HEK293 (cell line): ENCODE data around the gene PSAP.

Experiments used
- CTCF ChIP-seq: fragments of 450-650 bp; formaldehyde crosslinking; IDR thresholded peaks from 2 replicates; pipeline ENCODE4 v1.5.1; 2016; ENCODE audit warnings: missing biosample characterization, missing genetic modification characterization
- YY1 ChIP-seq: fragments of 450-650 bp; formaldehyde crosslinking; IDR thresholded peaks from 2 replicates; pipeline ENCODE4 v1.5.1; 2018; ENCODE audit warnings: missing biosample characterization, missing genetic modification characterization
- ZBTB1 ChIP-seq: fragments of 450-650 bp; formaldehyde crosslinking; IDR thresholded peaks from 2 replicates; pipeline ENCODE4 v1.5.1; 2016; ENCODE audit warnings: missing biosample characterization, missing genetic modification characterization
- ZFP37 ChIP-seq: fragments of 450-650 bp; formaldehyde crosslinking; IDR thresholded peaks from 2 replicates; pipeline ENCODE4 v1.5.1; 2016; ENCODE audit warnings: missing biosample characterization, missing genetic modification characterization
- ZNF26 ChIP-seq: fragments of 450-650 bp; formaldehyde crosslinking; IDR thresholded peaks from 2 replicates; pipeline ENCODE4 v1.5.1; 2016; ENCODE audit warnings: missing biosample characterization, missing genetic modification characterization
- ZNF423 ChIP-seq: fragments of 450-650 bp; formaldehyde crosslinking; IDR thresholded peaks from 2 replicates; pipeline ENCODE4 v1.5.1; 2016; ENCODE audit warnings: missing biosample characterization, missing genetic modification characterization
- ZNF558 ChIP-seq: fragments of 450-650 bp; formaldehyde crosslinking; IDR thresholded peaks from 2 replicates; pipeline ENCODE4 v1.5.1; 2016; ENCODE audit warnings: missing biosample characterization, missing genetic modification characterization
- ZNF600 ChIP-seq: fragments of 450-650 bp; formaldehyde crosslinking; IDR thresholded peaks from 2 replicates; pipeline ENCODE4 v1.5.1; 2016; ENCODE audit warnings: missing biosample characterization, missing genetic modification characterization

- TF ChIP-seq ZNF558 (tag by site-specific recombination) (no peak), CTCF (tag by site-specific recombination) (no peak), ZNF26 (tag by site-specific recombination) (no peak), ZFP37 (tag by site-specific recombination) (no peak), ZBTB1 (tag by site-specific recombination) (no peak), ZNF600 (tag by site-specific recombination) (no peak), ZNF423 (no peak), YY1 (no peak)
Measured at GRCh38 chr10:71815515-71816130, 35.4 kb downstream of the PSAP start.
